Endothelial cell of umbilical vein (primary cell): ENCODE results near the gene TGFBR3. TPM values are rescaled to one million over a fixed set of nuclear protein-coding genes. Genes with fewer than 3 reads are reported as not detected.

Experiments used
- BruUV-seq: library from RNA; stranded (reverse); fragments of 400-500 nt; replicated peaks from 2 replicates; lab custom pipeline; 2021; lab: Mats Ljungman, UMichigan
- CTCF ChIA-PET: fragments of 300-600, 350-600 bp; sonication (Branson Sonifier 250); formaldehyde crosslinking; loops from one replicate; lab custom pipeline; 2021; ENCODE audit warnings: antibody characterized with exemption, inconsistent platforms; lab: Charles Lee
- POLR2A ChIA-PET: fragments of 300-600, 350-600 bp; sonication (Branson Sonifier 250); formaldehyde crosslinking; loops from one replicate; lab custom pipeline; 2021; ENCODE audit warnings: antibody characterized with exemption, inconsistent platforms; lab: Charles Lee
- DNase-seq: peaks from one replicate; pipeline ENCODE4 v3.0.0-alpha.2; 2011; ENCODE audit warnings: low read depth, low spot score
- FAIRE-seq: peaks from 2 replicates; lab custom pipeline; 2011; peaks lifted over from hg19 to GRCh38; lab: Jason Lieb, UNC
- H2AFZ ChIP-seq: 2 replicates; pipeline ENCODE4 v1.6.0; 2012; ENCODE audit warnings: low read depth, low read length, control low read depth, inconsistent platforms
- H3K27ac ChIP-seq: 2 replicates; pipeline ENCODE4 v1.5.1; 2011; ENCODE audit warnings: low read depth, mild to moderate bottlenecking, control low read depth, low read length, moderate library complexity; ENCODE audit not compliant: insufficient read depth
- H3K27me3 ChIP-seq, 2 experiments: 2 replicates each; pipeline versions ENCODE4 v1.6.0 to v1.6.1; 2011; ENCODE audit warnings: low read length in 2 of 2, mixed read lengths in 1 of 2; ENCODE audit not compliant: control insufficient read depth in 2 of 2, insufficient read depth in 2 of 2
- H3K36me3 ChIP-seq, 2 experiments: 2 replicates in 1 of 2; 3 replicates in 1 of 2; pipeline ENCODE4 v1.5.1; 2011; ENCODE audit warnings: low read length in 2 of 2, mild to moderate bottlenecking in 1 of 2, moderate library complexity in 1 of 2; ENCODE audit not compliant: control insufficient read depth in 2 of 2, insufficient read depth in 2 of 2; ENCODE audit errors: extremely low read depth in 1 of 2
- H3K4me1 ChIP-seq: 3 replicates; pipeline ENCODE4 v1.5.1; 2011; ENCODE audit warnings: mild to moderate bottlenecking, low read length; ENCODE audit not compliant: control insufficient read depth, insufficient read depth; ENCODE audit errors: extremely low read depth
- H3K4me2 ChIP-seq: 2 replicates; pipeline ENCODE4 v1.6.1; 2011; ENCODE audit warnings: low read length, control low read depth, mixed read lengths; ENCODE audit not compliant: insufficient read depth
- H3K4me3 ChIP-seq, 3 experiments: fragments of 200-600 bp in 1 of 3; sonication (generic), shearing (Covaris generic) in 1 of 3; replicated peaks in 1 of 3; 2 replicates each; pipeline ENCODE4 v1.5.1; 2011 to 2016; ENCODE audit warnings: control low read depth in 3 of 3, low read length in 3 of 3, mild to moderate bottlenecking in 2 of 3, inconsistent platforms in 1 of 3, low read depth in 1 of 3, moderate library complexity in 1 of 3; ENCODE audit not compliant: insufficient read depth in 1 of 3
- H3K79me2 ChIP-seq: 2 replicates; pipeline ENCODE4 v1.6.0; 2012; ENCODE audit warnings: low read length, inconsistent platforms; ENCODE audit not compliant: control insufficient read depth, insufficient read depth
- H3K9ac ChIP-seq: replicated peaks from 2 replicates; pipeline ENCODE3; 2011; ENCODE audit warnings: low read length, control low read depth; ENCODE audit not compliant: insufficient read depth; ENCODE audit errors: extremely low read depth
- H3K9me1 ChIP-seq: replicated peaks from 3 replicates; pipeline ENCODE4 v1.6.0; 2011; ENCODE audit warnings: mild to moderate bottlenecking, low read length; ENCODE audit not compliant: control insufficient read depth, insufficient read depth; ENCODE audit errors: extremely low read depth
- H3K9me3 ChIP-seq: replicated peaks from 2 replicates; pipeline ENCODE4 v1.5.1; 2012; ENCODE audit warnings: low read length, inconsistent platforms; ENCODE audit not compliant: control insufficient read depth, insufficient read depth
- H4K20me1 ChIP-seq: replicated peaks from 2 replicates; pipeline ENCODE3; 2011; ENCODE audit warnings: mild to moderate bottlenecking, low read length; ENCODE audit not compliant: control insufficient read depth, insufficient read depth; ENCODE audit errors: extremely low read depth
- CTCF ChIP-seq, 2 donors: IDR thresholded peaks; 1 replicate in 1 of 2; 2 replicates in 1 of 2; pipeline ENCODE4 v1.5.1; 2011; ENCODE audit warnings: low read length in 2 of 2, mild to moderate bottlenecking in 2 of 2, moderate library complexity in 2 of 2, control low read depth in 1 of 2, inconsistent platforms in 1 of 2, low read depth in 1 of 2; ENCODE audit not compliant: insufficient read depth in 1 of 2; ENCODE audit errors: extremely low read depth in 1 of 2
- EZH2 ChIP-seq: IDR thresholded peaks from 2 replicates; pipeline ENCODE4 v1.6.1; 2012; ENCODE audit warnings: borderline replicate concordance, low read depth, mild to moderate bottlenecking, moderate library complexity, low read length, inconsistent platforms; ENCODE audit not compliant: severe bottlenecking
- FOS ChIP-seq: IDR thresholded peaks from 2 replicates; pipeline ENCODE4 v1.6.1; 2011; ENCODE audit warnings: mild to moderate bottlenecking, low read length, moderate library complexity, borderline replicate concordance; ENCODE audit not compliant: insufficient read depth
- GATA2 ChIP-seq: IDR thresholded peaks from 2 replicates; pipeline ENCODE4 v1.7.0; 2011; ENCODE audit warnings: low read depth, mild to moderate bottlenecking, moderate library complexity, mixed read lengths, low read length; ENCODE audit not compliant: insufficient read length, insufficient read depth
- JUN ChIP-seq: IDR thresholded peaks from 2 replicates; pipeline ENCODE4 v1.6.1; 2011; ENCODE audit warnings: borderline replicate concordance, low read depth; ENCODE audit not compliant: insufficient read length, insufficient read depth
- MYC ChIP-seq: IDR thresholded peaks from one replicate; pipeline ENCODE4 v1.6.1; 2011; ENCODE audit warnings: mild to moderate bottlenecking, low read depth, low read length
- POLR2A ChIP-seq: IDR thresholded peaks from 2 replicates; pipeline ENCODE4 v1.6.1; 2012; ENCODE audit warnings: low read depth, mild to moderate bottlenecking, control low read depth, low read length
- POLR2AphosphoS5 ChIP-seq: IDR thresholded peaks from 2 replicates; pipeline ENCODE4 v1.6.1; 2012; ENCODE audit warnings: low read depth, mild to moderate bottlenecking, control low read depth, low read length, moderate library complexity; ENCODE audit not compliant: insufficient read depth
- dilution Hi-C: fragments of 300-500 bp; cut with MboI; formaldehyde crosslinking; loops from one replicate; pipeline ENCODE4 v1.15.0; 2019; ENCODE audit warnings: low sequenced_read_pairs; ENCODE audit not compliant: extremely low pct_ligation_motif_present
- intact Hi-C: fragments of 100-400 bp; cut with micrococcal nuclease; formaldehyde crosslinking; loops from one replicate; pipeline ENCODE4 v1.10.0; 2022
- polyA plus RNA-seq, 4 experiments: library from polyadenylated mRNA; depleted of rRNA in 3 of 4; stranded (reverse) in 3 of 4; unstranded in 1 of 4; fragments of >200 nt; gene quantifications; 2 replicates each; pipeline versions ENCODE4 v1.2.1 to v1.2.3, GENCODE V29; 2011 to 2012; ENCODE audit warnings: missing spikeins in 1 of 4
- total RNA-seq: library from RNA; stranded (reverse); gene quantifications from 2 replicates; pipeline ENCODE4 v1.2.3, GENCODE V29; 2021
- TF ChIP-seq, protein P1 (sequence below): IDR thresholded peaks from 2 replicates; pipeline ENCODE4 v1.6.1; 2011; ENCODE audit not compliant: insufficient read depth, insufficient read length

The TGFBR3 gene
- total and polyA plus RNA-seq, 2 donors (not counting 3 experiments of a cell fraction or from before 2014, with no cell fraction given), result 8.0 to 13.4 TPM

DNA sequence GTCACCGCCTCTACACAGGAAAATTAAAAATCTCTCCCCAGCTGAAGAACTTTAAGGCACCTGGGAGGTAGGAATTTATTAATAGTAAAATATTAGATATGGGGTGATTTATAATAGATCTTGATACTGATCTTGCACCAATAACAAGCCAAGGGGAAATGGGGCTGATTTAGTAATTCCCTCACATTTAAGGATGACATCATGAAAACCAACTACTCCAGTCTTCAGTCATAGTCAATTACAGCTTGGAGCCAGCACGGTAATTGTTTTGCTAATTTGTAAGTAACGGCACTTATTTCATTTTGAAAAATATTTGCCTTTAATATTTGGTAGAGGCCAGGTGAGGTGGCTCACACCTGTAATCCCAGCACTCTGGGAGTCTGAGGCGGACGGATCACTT lies 92.8 kb downstream of the TGFBR3 start:
- Histone ChIP-seq H4K20me1 (no peaks in the 10 kb centered on the region), H3K4me1 (peaks cover 14% of the 10 kb centered on the region), H2AFZ (no peak overlapping the region), H3K4me3 (no peak overlapping the region), H3K9ac (no peak overlapping the region), H3K79me2 (no peaks in the 10 kb centered on the region), H3K27me3 (no peaks in the 10 kb centered on the region), H3K36me3 (peaks cover 0 to 2% of the 10 kb centered on the region in 2 experiments), H3K9me1 (no peaks in the 10 kb centered on the region), H3K9me3 (no peaks in the 10 kb centered on the region), H3K4me2 (no peak overlapping the region), H3K27ac (no peak overlapping the region)
- ChIA-PET CTCF (interaction anchor here (1.2 to 2.5 kb wide), 5 partner anchors 13 to 264 kb away, joined by 3 to 6 read pairs (median 3); no protein-coding TSS in a partner anchor), POLR2A (no interaction called here)
- TF ChIP-seq EZH2 (no peak), POLR2AphosphoS5 (no peak), FOS (no peak), JUN (no peak), POLR2A (no peak), MYC (no peak), GATA2 (no peak), CTCF (IDR thresholded peaks at IDR 0.05; ENCODE audit: extremely low read depth in 1 of 2, insufficient read depth in 1 of 2, low read depth in 1 of 2, low read length in 2 of 2) (no peak)
- TF ChIP-seq, protein P1, sequence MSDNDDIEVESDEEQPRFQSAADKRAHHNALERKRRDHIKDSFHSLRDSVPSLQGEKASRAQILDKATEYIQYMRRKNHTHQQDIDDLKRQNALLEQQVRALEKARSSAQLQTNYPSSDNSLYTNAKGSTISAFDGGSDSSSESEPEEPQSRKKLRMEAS, result no peak
- no peak for FAIRE-seq
- intact Hi-C loops, result loop anchor here (5.0 kb wide), 1 partner anchor 134 kb away; no protein-coding TSS in a partner anchor
- BruUV-seq, result no TSS peak
- dilution Hi-C loops, result no loop called here
- no peak for DNase-seq
